Stimulated activated CD8-positive, alpha-beta memory T cell treated with anti-CD3 and anti-CD28 coated beads, Interleukin-15, amount 100 ng/mL, for 24 hours (primary cell): ENCODE measurements around the gene TBL1X.
"Not testable (repeated sequence)": the region's sequence is repeated elsewhere in the genome, so short reads cannot be mapped to it uniquely, and the experiment has no call there.

ENCODE experiments used
- DNase-seq: peaks from one replicate; pipeline ENCODE4 v3.0.0-alpha.2; 2020; ENCODE audit warnings: low read depth

TBL1X gene

GRCh38 chrX:9536156-9536555, 71.3 kb downstream of the TBL1X start:
- DNase-seq: not testable (repeated sequence)

- DNase-seq: no peak
Observed at GRCh38 chrX:9537781-9538180, 72.9 kb downstream of the TBL1X start.

- DNase-seq: no peak
Observed at GRCh38 chrX:9538544-9539045, 73.7 kb downstream of the TBL1X start.

GRCh38 chrX:9539605-9540387, 74.9 kb downstream of the TBL1X start:
- DNase-seq: no peak

- DNase-seq: no peak
Observed at GRCh38 chrX:9542106-9542760, 77.4 kb downstream of the TBL1X start.

- DNase-seq: no peak
Observed at GRCh38 chrX:9542761-9543111, 77.9 kb downstream of the TBL1X start.

GRCh38 chrX:9555354-9555753, 90.5 kb downstream of the TBL1X start:
- no peak for DNase-seq

- DNase-seq: no peak
Observed at GRCh38 chrX:9557091-9557490, 92.2 kb downstream of the TBL1X start.

- no peak for DNase-seq
Observed at GRCh38 chrX:9557521-9557920, 92.7 kb downstream of the TBL1X start.

GRCh38 chrX:9558615-9559014, 93.8 kb downstream of the TBL1X start:
- no peak for DNase-seq

- no peak for DNase-seq
Observed at GRCh38 chrX:9560219-9560618, 95.4 kb downstream of the TBL1X start.

GRCh38 chrX:9561199-9561598, 96.3 kb downstream of the TBL1X start:
- no peak for DNase-seq

- DNase-seq: no peak
Observed at GRCh38 chrX:9562851-9563250, 98.0 kb downstream of the TBL1X start.

- DNase-seq: no peak
Observed at GRCh38 chrX:9566150-9566621, 101.3 kb downstream of the TBL1X start.

GRCh38 chrX:9569876-9570301, 105.0 kb downstream of the TBL1X start:
- no peak for DNase-seq

GRCh38 chrX:9573282-9574106, 108.6 kb downstream of the TBL1X start:
- DNase-seq: no peak

- DNase-seq: no peak
Observed at GRCh38 chrX:9576059-9576458, 111.2 kb downstream of the TBL1X start.

GRCh38 chrX:9577555-9577954, 112.7 kb downstream of the TBL1X start:
- DNase-seq: no peak

- no peak for DNase-seq
Observed at GRCh38 chrX:9578083-9578779, 113.4 kb downstream of the TBL1X start.

GRCh38 chrX:9581771-9582385, 117.0 kb downstream of the TBL1X start:
- no peak for DNase-seq

- no peak for DNase-seq
Observed at GRCh38 chrX:9582956-9583355, 118.1 kb downstream of the TBL1X start.
